ENCODE data around the gene TFEC. TPM values are rescaled to one million over a fixed set of nuclear protein-coding genes. Genes with fewer than 3 reads are reported as not detected.
"Not testable (repeated sequence)": the region's sequence is repeated elsewhere in the genome, so short reads cannot be mapped to it uniquely, and the experiment has no call there.

TFEC gene
- total and polyA plus RNA-seq, 2 experiments from 2014 or later: not detected

DNA sequence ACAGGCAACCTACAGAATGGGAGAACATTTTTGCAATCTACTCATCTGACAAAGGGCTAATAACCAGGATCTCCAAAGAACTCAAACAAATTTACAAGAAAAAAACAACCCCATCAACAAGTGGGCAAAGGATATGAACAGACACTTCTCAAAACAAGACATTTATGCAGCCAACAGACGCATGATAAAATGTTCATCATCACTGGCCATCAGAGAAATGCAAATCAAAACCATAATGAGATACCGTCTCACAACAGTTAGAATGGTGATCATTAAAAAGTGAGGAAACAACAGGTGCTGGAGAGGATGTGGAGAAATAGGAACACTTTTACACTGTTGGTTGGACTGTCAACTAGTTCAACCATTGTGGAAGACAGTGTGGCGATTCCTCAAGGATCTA lies 100.8 kb downstream of the TFEC start:
- H3K36me3 Mint-ChIP-seq (ENCODE audit: low read depth); H3K79me2 ChIP-seq (replicated peaks; ENCODE audit: insufficient read depth); H3K4me2 ChIP-seq; H3K27ac Mint-ChIP-seq; H3K9me2 ChIP-seq (ENCODE audit: insufficient read depth); H3K4me3 ChIP-seq; H3K4me1 Mint-ChIP-seq; H4K20me1 ChIP-seq (replicated peaks; ENCODE audit: insufficient read depth); H3K36me3 ChIP-seq (ENCODE audit: insufficient read depth); H3K4me1 ChIP-seq (ENCODE audit: insufficient read depth); H3K27me3 Mint-ChIP-seq (ENCODE audit: insufficient read depth, low read depth, poor library complexity); H2AFZ ChIP-seq; H3K27ac ChIP-seq (ENCODE audit: low read depth); H3F3A ChIP-seq (replicated peaks; ENCODE audit: low read depth); ATAC-seq; H3K27me3 ChIP-seq (ENCODE audit: insufficient read depth); H3K4me3 Mint-ChIP-seq; H3K9me3 Mint-ChIP-seq; DNase-seq (ENCODE audit: low spot score): not testable (repeated sequence)

DNA sequence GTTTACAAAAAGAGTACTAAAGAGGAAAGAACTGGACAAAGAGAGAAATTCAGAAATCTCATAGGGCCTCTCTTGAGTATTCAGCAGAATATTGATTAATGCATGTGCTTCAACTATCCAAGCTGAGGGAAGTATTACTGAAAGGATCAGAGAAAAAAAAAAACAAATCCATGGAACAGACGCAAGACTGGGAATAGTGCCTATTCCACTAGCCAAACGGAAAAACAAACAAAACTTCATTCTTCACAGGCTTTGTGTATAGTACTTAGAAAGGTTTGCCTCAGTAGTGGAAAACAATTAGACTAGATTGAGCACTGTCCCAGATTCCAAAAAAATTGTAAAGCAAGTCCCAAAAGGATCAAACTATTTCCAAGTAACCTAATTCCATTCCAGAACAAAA lies 106.2 kb downstream of the TFEC start:
- H4K20me1 ChIP-seq (replicated peaks; ENCODE audit: insufficient read depth): no peaks in the 10 kb centered on the region
- no peak for DNase-seq (ENCODE audit: low spot score)
- Mint-ChIP-seq H3K27me3 (ENCODE audit: insufficient read depth, low read depth, poor library complexity) (no peaks in the 10 kb centered on the region), H3K4me1 (no peaks in the 10 kb centered on the region), H3K27ac (no peak overlapping the region), H3K36me3 (ENCODE audit: low read depth) (no peaks in the 10 kb centered on the region), H3K9me3 (no peaks in the 10 kb centered on the region), H3K4me3 (no peak overlapping the region)
- no peaks in the 10 kb centered on the region for H3F3A ChIP-seq (replicated peaks; ENCODE audit: low read depth)
- H3K4me3 ChIP-seq: no peak overlapping the region
- no peaks in the 10 kb centered on the region for H3K9me2 ChIP-seq (ENCODE audit: insufficient read depth)
- H3K4me1 ChIP-seq (ENCODE audit: insufficient read depth): no peaks in the 10 kb centered on the region
- H3K79me2 ChIP-seq (replicated peaks; ENCODE audit: insufficient read depth): no peaks in the 10 kb centered on the region
- no peak overlapping the region for H3K4me2 ChIP-seq
- H3K27ac ChIP-seq (ENCODE audit: low read depth): no peak overlapping the region
- no peak for ATAC-seq
- no peaks in the 10 kb centered on the region for H3K36me3 ChIP-seq (ENCODE audit: insufficient read depth)
- H3K27me3 ChIP-seq (ENCODE audit: insufficient read depth): no peaks in the 10 kb centered on the region
- H2AFZ ChIP-seq: 0 out of 2 replicates have a peak overlapping the region, but pooled peaks have one; percentile 12
- TF ChIP-seq CREB1 (CRISPR knock-in tag; IDR thresholded peaks at IDR 0.05; ENCODE audit: low read depth): no peak
- TF ChIP-seq CTCF (conservative IDR thresholded peaks at IDR 0.05; ENCODE audit: low read depth in 2 of 2): no peak
- TF ChIP-seq ZNF114 (CRISPR knock-in tag; IDR thresholded peaks at IDR 0.05): no peak
- no peak for TF ChIP-seq ZNF462 (CRISPR knock-in tag; IDR thresholded peaks at IDR 0.05)
- TF ChIP-seq POLR2AphosphoS5 (IDR thresholded peaks at IDR 0.05; ENCODE audit: low read depth): no peak
- TF ChIP-seq ZNF331 (CRISPR knock-in tag; IDR thresholded peaks at IDR 0.05; ENCODE audit: low read depth): no peak
- TF ChIP-seq, protein P1, sequence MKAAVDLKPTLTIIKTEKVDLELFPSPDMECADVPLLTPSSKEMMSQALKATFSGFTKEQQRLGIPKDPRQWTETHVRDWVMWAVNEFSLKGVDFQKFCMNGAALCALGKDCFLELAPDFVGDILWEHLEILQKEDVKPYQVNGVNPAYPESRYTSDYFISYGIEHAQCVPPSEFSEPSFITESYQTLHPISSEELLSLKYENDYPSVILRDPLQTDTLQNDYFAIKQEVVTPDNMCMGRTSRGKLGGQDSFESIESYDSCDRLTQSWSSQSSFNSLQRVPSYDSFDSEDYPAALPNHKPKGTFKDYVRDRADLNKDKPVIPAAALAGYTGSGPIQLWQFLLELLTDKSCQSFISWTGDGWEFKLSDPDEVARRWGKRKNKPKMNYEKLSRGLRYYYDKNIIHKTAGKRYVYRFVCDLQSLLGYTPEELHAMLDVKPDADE (IDR thresholded peaks at IDR 0.05): no peak
- no peak for TF ChIP-seq JUNB (IDR thresholded peaks at IDR 0.05; ENCODE audit: unreplicated experiment)
- no peak for TF ChIP-seq NANOG (IDR thresholded peaks at IDR 0.05; ENCODE audit: borderline replicate concordance)
- TF ChIP-seq, protein P2, sequence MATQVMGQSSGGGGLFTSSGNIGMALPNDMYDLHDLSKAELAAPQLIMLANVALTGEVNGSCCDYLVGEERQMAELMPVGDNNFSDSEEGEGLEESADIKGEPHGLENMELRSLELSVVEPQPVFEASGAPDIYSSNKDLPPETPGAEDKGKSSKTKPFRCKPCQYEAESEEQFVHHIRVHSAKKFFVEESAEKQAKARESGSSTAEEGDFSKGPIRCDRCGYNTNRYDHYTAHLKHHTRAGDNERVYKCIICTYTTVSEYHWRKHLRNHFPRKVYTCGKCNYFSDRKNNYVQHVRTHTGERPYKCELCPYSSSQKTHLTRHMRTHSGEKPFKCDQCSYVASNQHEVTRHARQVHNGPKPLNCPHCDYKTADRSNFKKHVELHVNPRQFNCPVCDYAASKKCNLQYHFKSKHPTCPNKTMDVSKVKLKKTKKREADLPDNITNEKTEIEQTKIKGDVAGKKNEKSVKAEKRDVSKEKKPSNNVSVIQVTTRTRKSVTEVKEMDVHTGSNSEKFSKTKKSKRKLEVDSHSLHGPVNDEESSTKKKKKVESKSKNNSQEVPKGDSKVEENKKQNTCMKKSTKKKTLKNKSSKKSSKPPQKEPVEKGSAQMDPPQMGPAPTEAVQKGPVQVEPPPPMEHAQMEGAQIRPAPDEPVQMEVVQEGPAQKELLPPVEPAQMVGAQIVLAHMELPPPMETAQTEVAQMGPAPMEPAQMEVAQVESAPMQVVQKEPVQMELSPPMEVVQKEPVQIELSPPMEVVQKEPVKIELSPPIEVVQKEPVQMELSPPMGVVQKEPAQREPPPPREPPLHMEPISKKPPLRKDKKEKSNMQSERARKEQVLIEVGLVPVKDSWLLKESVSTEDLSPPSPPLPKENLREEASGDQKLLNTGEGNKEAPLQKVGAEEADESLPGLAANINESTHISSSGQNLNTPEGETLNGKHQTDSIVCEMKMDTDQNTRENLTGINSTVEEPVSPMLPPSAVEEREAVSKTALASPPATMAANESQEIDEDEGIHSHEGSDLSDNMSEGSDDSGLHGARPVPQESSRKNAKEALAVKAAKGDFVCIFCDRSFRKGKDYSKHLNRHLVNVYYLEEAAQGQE (IDR thresholded peaks at IDR 0.05; ENCODE audit: unreplicated experiment): no peak
- no peak for TF ChIP-seq STAT1 (IDR thresholded peaks at IDR 0.05; ENCODE audit: unreplicated experiment)

All from GM23338 (cell line).